ENCODE results near the gene SDCBP2.

GRCh38 chr20:1325173-1326030 is 3.5 kb downstream of the SDCBP2 start:
- TF ChIP-seq CTCF (IDR thresholded peaks at IDR 0.05) (no peak), EZH2 (IDR thresholded peaks at IDR 0.05) (no peak)

All from neural progenitor cell (in vitro differentiated cells).